GM19467 (cell line): ENCODE data around the gene SLC22A23.
"Not testable (repeated sequence)": the region's sequence is repeated elsewhere in the genome, so short reads cannot be mapped to it uniquely, and the experiment has no call there.

Source experiments
- ATAC-seq: cut with Tn5 transposase; IDR thresholded peaks from one replicate; pipeline ENCODE4 v1.9.1; 2021; ENCODE audit warnings: mild to moderate bottlenecking, moderate library complexity; ENCODE audit not compliant: unreplicated experiment

SLC22A23 gene

GRCh38 chr6:3389390-3390167 lies 67.3 kb downstream of the SLC22A23 start:
- ATAC-seq, result no peak

GRCh38 chr6:3388786-3389185 lies 68.1 kb downstream of the SLC22A23 start:
- no peak for ATAC-seq

- ATAC-seq, result no peak
Measured at GRCh38 chr6:3386374-3386857, 70.4 kb downstream of the SLC22A23 start.

- ATAC-seq, result no peak
Measured at GRCh38 chr6:3385660-3386151, 71.1 kb downstream of the SLC22A23 start.

- not testable (repeated sequence) for ATAC-seq
Measured at GRCh38 chr6:3385181-3385580, 71.7 kb downstream of the SLC22A23 start.

- ATAC-seq, result no peak
Measured at GRCh38 chr6:3384241-3385143, 72.4 kb downstream of the SLC22A23 start.

- ATAC-seq, result no peak
Measured at GRCh38 chr6:3383525-3383924, 73.3 kb downstream of the SLC22A23 start.

- ATAC-seq, result no peak
Measured at GRCh38 chr6:3382326-3383279, 74.2 kb downstream of the SLC22A23 start.

GRCh38 chr6:3381233-3381921 lies 75.5 kb downstream of the SLC22A23 start:
- no peak for ATAC-seq

- no peak for ATAC-seq
Measured at GRCh38 chr6:3380344-3381232, 76.3 kb downstream of the SLC22A23 start.

GRCh38 chr6:3379482-3380060 lies 77.3 kb downstream of the SLC22A23 start:
- ATAC-seq, result no peak

- not testable (repeated sequence) for ATAC-seq
Measured at GRCh38 chr6:3378808-3379207, 78.0 kb downstream of the SLC22A23 start.

GRCh38 chr6:3378398-3378782 lies 78.5 kb downstream of the SLC22A23 start:
- not testable (repeated sequence) for ATAC-seq

- no peak for ATAC-seq
Measured at GRCh38 chr6:3377536-3378397, 79.1 kb downstream of the SLC22A23 start.

- no peak for ATAC-seq
Measured at GRCh38 chr6:3376893-3377535, 79.8 kb downstream of the SLC22A23 start.

GRCh38 chr6:3376064-3376463 lies 80.8 kb downstream of the SLC22A23 start:
- ATAC-seq, result no peak

- no peak for ATAC-seq
Measured at GRCh38 chr6:3373597-3374203, 83.2 kb downstream of the SLC22A23 start.
